Measurements from ENCODE around the gene RFPL4A. TPM values are rescaled to one million over a fixed set of nuclear protein-coding genes. Genes with fewer than 3 reads are reported as not detected.
"Not testable (repeated sequence)": the region's sequence is repeated elsewhere in the genome, so short reads cannot be mapped to it uniquely, and the experiment has no call there.

Gene RFPL4A
- total RNA-seq, 2 experiments from 2014 or later: not detected

DNA sequence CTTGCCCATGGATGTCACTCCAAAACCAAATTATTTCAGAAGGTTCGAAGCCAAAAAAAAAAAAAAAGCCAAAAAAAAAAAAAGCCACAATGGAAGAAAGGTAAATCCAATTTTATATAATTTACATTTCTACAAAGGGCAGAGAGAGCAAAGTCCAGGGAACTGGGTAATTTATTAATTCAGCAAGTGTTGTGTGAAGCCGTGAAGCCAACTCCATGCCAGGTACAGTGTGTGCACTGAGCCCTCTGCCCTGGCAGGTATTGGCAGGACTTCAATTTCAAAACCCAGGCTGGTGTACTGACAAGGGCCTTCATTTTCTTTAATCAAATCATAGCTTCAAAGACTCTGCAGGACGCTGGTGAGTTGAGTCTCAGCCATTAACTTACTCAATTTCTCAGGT, 5.5 kb upstream of the RFPL4A start:
- POLR2A ChIA-PET: no interaction called here

GRCh38 chr19:55756808-55757207, 2.1 kb upstream of the RFPL4A start:
- intact Hi-C loops (cut with micrococcal nuclease); ATAC-seq; H3K4me1 Mint-ChIP-seq (ENCODE audit: low read depth); H3K27ac Mint-ChIP-seq; CTCF ChIA-PET; POLR2A ChIA-PET; H3K9me3 Mint-ChIP-seq; DNase-seq; H3K4me3 Mint-ChIP-seq; H3K36me3 Mint-ChIP-seq (ENCODE audit: low read depth): not testable (repeated sequence)
- H3K27me3 Mint-ChIP-seq: peaks cover 23% of the 10 kb centered on the region

More for the DNA sequence above, 5.5 kb upstream of the RFPL4A start:
- DNase-seq (no peak), ATAC-seq (no peak)
- TF ChIP-seq, protein P1, sequence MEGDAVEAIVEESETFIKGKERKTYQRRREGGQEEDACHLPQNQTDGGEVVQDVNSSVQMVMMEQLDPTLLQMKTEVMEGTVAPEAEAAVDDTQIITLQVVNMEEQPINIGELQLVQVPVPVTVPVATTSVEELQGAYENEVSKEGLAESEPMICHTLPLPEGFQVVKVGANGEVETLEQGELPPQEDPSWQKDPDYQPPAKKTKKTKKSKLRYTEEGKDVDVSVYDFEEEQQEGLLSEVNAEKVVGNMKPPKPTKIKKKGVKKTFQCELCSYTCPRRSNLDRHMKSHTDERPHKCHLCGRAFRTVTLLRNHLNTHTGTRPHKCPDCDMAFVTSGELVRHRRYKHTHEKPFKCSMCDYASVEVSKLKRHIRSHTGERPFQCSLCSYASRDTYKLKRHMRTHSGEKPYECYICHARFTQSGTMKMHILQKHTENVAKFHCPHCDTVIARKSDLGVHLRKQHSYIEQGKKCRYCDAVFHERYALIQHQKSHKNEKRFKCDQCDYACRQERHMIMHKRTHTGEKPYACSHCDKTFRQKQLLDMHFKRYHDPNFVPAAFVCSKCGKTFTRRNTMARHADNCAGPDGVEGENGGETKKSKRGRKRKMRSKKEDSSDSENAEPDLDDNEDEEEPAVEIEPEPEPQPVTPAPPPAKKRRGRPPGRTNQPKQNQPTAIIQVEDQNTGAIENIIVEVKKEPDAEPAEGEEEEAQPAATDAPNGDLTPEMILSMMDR (IDR thresholded peaks at IDR 0.05): no peak
- intact Hi-C loops (cut with micrococcal nuclease): no loop called here
- Mint-ChIP-seq H3K4me3 (no peak overlapping the region), H3K4me1 (ENCODE audit: low read depth) (no peaks in the 10 kb centered on the region), H3K9me3 (no peaks in the 10 kb centered on the region), H3K36me3 (ENCODE audit: low read depth) (no peaks in the 10 kb centered on the region), H3K27me3 (peaks cover 18% of the 10 kb centered on the region), H3K27ac (no peak overlapping the region)
- CTCF ChIA-PET: no interaction called here

GRCh38 chr19:55766466-55766865, 7.6 kb downstream of the RFPL4A start:
- ATAC-seq: no peak
- intact Hi-C loops (cut with micrococcal nuclease): no loop called here
- POLR2A ChIA-PET: no interaction called here
- Mint-ChIP-seq H3K27ac (no peak overlapping the region), H3K36me3 (ENCODE audit: low read depth) (no peaks in the 10 kb centered on the region), H3K4me1 (ENCODE audit: low read depth) (no peaks in the 10 kb centered on the region), H3K4me3 (no peak overlapping the region), H3K27me3 (peaks cover 25% of the 10 kb centered on the region), H3K9me3 (peaks cover 6% of the 10 kb centered on the region)
- CTCF ChIA-PET: no interaction called here
- DNase-seq: no peak
- TF ChIP-seq, protein P1 (IDR thresholded peaks at IDR 0.05): no peak

DNA sequence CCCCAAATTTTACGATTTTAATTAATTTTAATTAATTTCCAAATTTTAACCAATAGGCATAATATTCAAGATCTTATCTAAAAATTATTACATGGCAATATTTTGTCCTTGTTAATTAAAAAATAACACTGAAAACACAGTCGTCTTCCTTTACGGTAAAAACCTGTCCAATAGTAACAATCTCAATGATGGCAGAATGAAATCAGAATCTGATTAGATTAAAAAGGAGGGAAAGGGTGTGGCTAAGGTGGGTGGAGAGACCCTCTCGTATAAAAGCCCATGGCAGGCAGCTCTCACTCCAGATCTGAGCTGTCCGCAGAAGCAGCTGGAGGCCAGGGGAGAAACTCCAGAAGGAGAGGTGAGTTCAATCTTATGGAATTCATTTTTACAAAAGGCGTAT, 9.9 kb downstream of the RFPL4A start, which contains the start of gene RFPL4AL1:
Gene RFPL4AL1, plus strand, starts transcription at position 301 of the 400 bp plus-strand sequence. CDS start 2,687 bp downstream, outside the sequence.
- H3K4me1 Mint-ChIP-seq (ENCODE audit: low read depth); H3K9me3 Mint-ChIP-seq: not testable (repeated sequence)

GRCh38 chr19:55769632-55770031, 10.7 kb downstream of the RFPL4A start:
- H3K36me3 Mint-ChIP-seq (ENCODE audit: low read depth); intact Hi-C loops (cut with micrococcal nuclease); CTCF ChIA-PET; H3K9me3 Mint-ChIP-seq; DNase-seq; H3K4me1 Mint-ChIP-seq (ENCODE audit: low read depth); H3K27ac Mint-ChIP-seq; ATAC-seq; H3K4me3 Mint-ChIP-seq; POLR2A ChIA-PET: not testable (repeated sequence)
- H3K27me3 Mint-ChIP-seq: peaks cover 28% of the 10 kb centered on the region

More for the DNA sequence above, 9.9 kb downstream of the RFPL4A start, which contains the start of gene RFPL4AL1:
- ATAC-seq; intact Hi-C loops (cut with micrococcal nuclease); POLR2A ChIA-PET; H3K27ac Mint-ChIP-seq; CTCF ChIA-PET; H3K36me3 Mint-ChIP-seq (ENCODE audit: low read depth); H3K4me3 Mint-ChIP-seq; DNase-seq: not testable (repeated sequence)
- H3K27me3 Mint-ChIP-seq: peaks cover 30% of the 10 kb centered on the region

DNA sequence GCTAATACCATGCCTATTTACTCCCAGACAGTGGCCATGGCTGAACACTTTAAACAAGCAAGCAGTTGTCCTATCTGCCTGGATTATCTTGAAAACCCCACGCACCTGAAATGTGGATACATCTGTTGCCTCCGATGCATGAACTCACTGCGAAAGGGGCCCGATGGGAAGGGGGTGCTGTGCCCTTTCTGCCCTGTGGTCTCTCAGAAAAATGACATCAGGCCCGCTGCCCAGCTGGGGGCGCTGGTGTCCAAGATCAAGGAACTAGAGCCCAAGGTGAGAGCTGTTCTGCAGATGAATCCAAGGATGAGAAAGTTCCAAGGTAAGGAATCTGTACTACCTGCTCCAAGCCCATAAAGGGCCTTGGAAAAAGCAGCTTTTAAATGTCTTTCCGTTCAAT, 18.6 kb downstream of the RFPL4A start:
- no peaks in the 10 kb centered on the region for H3K4me1 Mint-ChIP-seq (ENCODE audit: low read depth)
- intact Hi-C loops (cut with micrococcal nuclease): no loop called here
- peaks cover 18% of the 10 kb centered on the region for H3K27me3 Mint-ChIP-seq
- ChIA-PET POLR2A (no interaction called here), CTCF (interaction anchor here (1.0 to 1.3 kb wide), 2 partner anchors 9 to 31 kb away, joined by 3 to 4 read pairs; no protein-coding TSS in a partner anchor)
- DNase-seq: peak; percentile 37
- H3K9me3 Mint-ChIP-seq: no peaks in the 10 kb centered on the region
- TF ChIP-seq, protein P1 (IDR thresholded peaks at IDR 0.05): peak; percentile 39
- no peaks in the 10 kb centered on the region for H3K36me3 Mint-ChIP-seq (ENCODE audit: low read depth)
- no peak for ATAC-seq
- no peak overlapping the region for H3K27ac Mint-ChIP-seq
- no peak overlapping the region for H3K4me3 Mint-ChIP-seq

All from activated CD8-positive, alpha-beta T cell treated with anti-CD3 and anti-CD28 coated beads for 36 hours (primary cell).